ENCODE measurements around the gene MAGEA11. TPM values are rescaled to one million over a fixed set of nuclear protein-coding genes. Genes with fewer than 3 reads are reported as not detected.
"Not testable (repeated sequence)": the region's sequence is repeated elsewhere in the genome, so short reads cannot be mapped to it uniquely, and the experiment has no call there.

The MAGEA11 gene
- total RNA-seq, result not detected

- DNase-seq (no peak), ATAC-seq (no peak)
- Mint-ChIP-seq H3K27me3 (ENCODE audit: low read depth) (no peaks in the 10 kb centered on the region), H3K4me1 (ENCODE audit: low read depth) (no peaks in the 10 kb centered on the region), H3K27ac (no peak within 1 kb of the TSS), H3K9me3 (ENCODE audit: insufficient read depth) (no peaks in the 10 kb centered on the region), H3K4me3 (no peak within 1 kb of the TSS), H3K36me3 (ENCODE audit: low read depth) (no peaks in the 10 kb centered on the region)
- ChIA-PET POLR2A (no interaction called here), CTCF (no interaction called here)
Observed at GRCh38 chrX:149711545-149712236, at the start of gene MAGEA11. TSS of gene MAGEA11 (plus strand) at chrX:149712060. CDS start at chrX:149713160, 1,100 bp downstream.

- H3K9me3 Mint-ChIP-seq (ENCODE audit: insufficient read depth); DNase-seq; H3K36me3 Mint-ChIP-seq (ENCODE audit: low read depth); CTCF ChIA-PET; H3K4me3 Mint-ChIP-seq; POLR2A ChIA-PET; H3K4me1 Mint-ChIP-seq (ENCODE audit: low read depth); H3K27me3 Mint-ChIP-seq (ENCODE audit: low read depth); ATAC-seq; H3K27ac Mint-ChIP-seq: not testable (repeated sequence)
Observed at GRCh38 chrX:149675088-149675487, 36.8 kb upstream of the MAGEA11 start.

GRCh38 chrX:149675554-149675953 lies 36.3 kb upstream of the MAGEA11 start:
- H3K9me3 Mint-ChIP-seq (ENCODE audit: insufficient read depth), result not testable (repeated sequence)

GRCh38 chrX:149679164-149679678 lies 32.6 kb upstream of the MAGEA11 start:
- CTCF ChIA-PET; H3K36me3 Mint-ChIP-seq (ENCODE audit: low read depth); ATAC-seq; DNase-seq; H3K27ac Mint-ChIP-seq; H3K4me3 Mint-ChIP-seq; POLR2A ChIA-PET; H3K9me3 Mint-ChIP-seq (ENCODE audit: insufficient read depth); H3K4me1 Mint-ChIP-seq (ENCODE audit: low read depth); H3K27me3 Mint-ChIP-seq (ENCODE audit: low read depth): not testable (repeated sequence)

More at GRCh38 chrX:149675554-149675953, 36.3 kb upstream of the MAGEA11 start:
- H3K4me1 Mint-ChIP-seq (ENCODE audit: low read depth); H3K27me3 Mint-ChIP-seq (ENCODE audit: low read depth); DNase-seq; POLR2A ChIA-PET; H3K27ac Mint-ChIP-seq; CTCF ChIA-PET; H3K4me3 Mint-ChIP-seq; H3K36me3 Mint-ChIP-seq (ENCODE audit: low read depth); ATAC-seq: not testable (repeated sequence)

- ChIA-PET POLR2A (no interaction called here), CTCF (no interaction called here)
- Mint-ChIP-seq H3K27me3 (ENCODE audit: low read depth) (no peaks in the 10 kb centered on the region), H3K36me3 (ENCODE audit: low read depth) (no peaks in the 10 kb centered on the region), H3K27ac (no peak overlapping the region), H3K9me3 (ENCODE audit: insufficient read depth) (no peaks in the 10 kb centered on the region), H3K4me1 (ENCODE audit: low read depth) (no peaks in the 10 kb centered on the region), H3K4me3 (no peak overlapping the region)
- no peak for DNase-seq
- no peak for ATAC-seq
Observed at GRCh38 chrX:149681182-149681581, 30.7 kb upstream of the MAGEA11 start.

GRCh38 chrX:149682031-149682430 lies 29.8 kb upstream of the MAGEA11 start:
- no peaks in the 10 kb centered on the region for H3K27me3 Mint-ChIP-seq (ENCODE audit: low read depth)
- POLR2A ChIA-PET, result no interaction called here
- no peaks in the 10 kb centered on the region for H3K9me3 Mint-ChIP-seq (ENCODE audit: insufficient read depth)
- CTCF ChIA-PET, result interaction anchor here (0.7 kb wide), 1 partner anchor 169 kb away, joined by 3 read pairs; no protein-coding TSS in a partner anchor
- no peak for ATAC-seq
- no peaks in the 10 kb centered on the region for H3K4me1 Mint-ChIP-seq (ENCODE audit: low read depth)
- no peaks in the 10 kb centered on the region for H3K36me3 Mint-ChIP-seq (ENCODE audit: low read depth)
- no peak for DNase-seq
- no peak overlapping the region for H3K4me3 Mint-ChIP-seq
- H3K27ac Mint-ChIP-seq, result no peak overlapping the region

- H3K4me3 Mint-ChIP-seq, result no peak overlapping the region
- ATAC-seq, result no peak
- ChIA-PET CTCF (no interaction called here), POLR2A (no interaction called here)
- no peaks in the 10 kb centered on the region for H3K27me3 Mint-ChIP-seq (ENCODE audit: low read depth)
- no peaks in the 10 kb centered on the region for H3K4me1 Mint-ChIP-seq (ENCODE audit: low read depth)
- no peaks in the 10 kb centered on the region for H3K36me3 Mint-ChIP-seq (ENCODE audit: low read depth)
- no peak for DNase-seq
- no peaks in the 10 kb centered on the region for H3K9me3 Mint-ChIP-seq (ENCODE audit: insufficient read depth)
- no peak overlapping the region for H3K27ac Mint-ChIP-seq
Observed at GRCh38 chrX:149682956-149683947, 28.6 kb upstream of the MAGEA11 start.

- POLR2A ChIA-PET, result no interaction called here
- ATAC-seq (no peak), DNase-seq (no peak)
- Mint-ChIP-seq H3K36me3 (ENCODE audit: low read depth) (no peaks in the 10 kb centered on the region), H3K27ac (no peak overlapping the region), H3K27me3 (ENCODE audit: low read depth) (no peaks in the 10 kb centered on the region), H3K4me3 (no peak overlapping the region), H3K4me1 (ENCODE audit: low read depth) (no peaks in the 10 kb centered on the region), H3K9me3 (ENCODE audit: insufficient read depth) (no peaks in the 10 kb centered on the region)
- CTCF ChIA-PET, result no interaction called here
Observed at GRCh38 chrX:149683966-149684730, 27.7 kb upstream of the MAGEA11 start.

GRCh38 chrX:149687991-149688390 lies 23.9 kb upstream of the MAGEA11 start:
- ChIA-PET POLR2A (no interaction called here), CTCF (no interaction called here)
- ATAC-seq, result no peak
- Mint-ChIP-seq H3K36me3 (ENCODE audit: low read depth) (no peaks in the 10 kb centered on the region), H3K4me3 (no peak overlapping the region), H3K27me3 (ENCODE audit: low read depth) (peaks cover 7% of the 10 kb centered on the region), H3K4me1 (ENCODE audit: low read depth) (no peaks in the 10 kb centered on the region), H3K27ac (no peak overlapping the region), H3K9me3 (ENCODE audit: insufficient read depth) (no peaks in the 10 kb centered on the region)
- no peak for DNase-seq

- no peak for DNase-seq
- Mint-ChIP-seq H3K4me3 (no peak overlapping the region), H3K36me3 (ENCODE audit: low read depth) (no peaks in the 10 kb centered on the region), H3K9me3 (ENCODE audit: insufficient read depth) (no peaks in the 10 kb centered on the region), H3K4me1 (ENCODE audit: low read depth) (no peaks in the 10 kb centered on the region), H3K27ac (no peak overlapping the region), H3K27me3 (ENCODE audit: low read depth) (peaks cover 9% of the 10 kb centered on the region)
- ChIA-PET CTCF (no interaction called here), POLR2A (no interaction called here)
- ATAC-seq, result no peak
Observed at GRCh38 chrX:149688552-149688951, 23.3 kb upstream of the MAGEA11 start.

GRCh38 chrX:149691794-149692193 lies 20.1 kb upstream of the MAGEA11 start:
- H3K4me1 Mint-ChIP-seq (ENCODE audit: low read depth), result no peaks in the 10 kb centered on the region
- H3K27ac Mint-ChIP-seq, result no peak overlapping the region
- no peak overlapping the region for H3K4me3 Mint-ChIP-seq
- ChIA-PET CTCF (no interaction called here), POLR2A (no interaction called here)
- H3K27me3 Mint-ChIP-seq (ENCODE audit: low read depth), result peaks cover 9% of the 10 kb centered on the region
- no peak for DNase-seq
- ATAC-seq, result no peak
- H3K36me3 Mint-ChIP-seq (ENCODE audit: low read depth), result no peaks in the 10 kb centered on the region
- no peaks in the 10 kb centered on the region for H3K9me3 Mint-ChIP-seq (ENCODE audit: insufficient read depth)

Data from activated CD8-positive, alpha-beta T cell treated with anti-CD3 and anti-CD28 coated beads, Interleukin-2, amount 10 ng/mL, durations not matched to agents 7 days and 5 days (primary cell).